ENCODE data around the gene SSR4. TPM values are rescaled to one million over a fixed set of nuclear protein-coding genes. Genes with fewer than 3 reads are reported as not detected.

SSR4 gene
- total RNA-seq, 2 donors from 2014 or later: 219 to 238 TPM

GRCh38 chrX:153803211-153804099, 9.0 kb downstream of the SSR4 start:
- DNase-seq (ENCODE audit: low spot score): no peak
- Histone ChIP-seq H3K4me3 (no peak overlapping the region), H3K36me3 (no peaks in the 10 kb centered on the region), H3K4me1 (no peaks in the 10 kb centered on the region), H3K9me3 (no peaks in the 10 kb centered on the region), H3K27me3 (no peaks in the 10 kb centered on the region), H3K27ac (no peak overlapping the region)
- TF ChIP-seq, protein P1, sequence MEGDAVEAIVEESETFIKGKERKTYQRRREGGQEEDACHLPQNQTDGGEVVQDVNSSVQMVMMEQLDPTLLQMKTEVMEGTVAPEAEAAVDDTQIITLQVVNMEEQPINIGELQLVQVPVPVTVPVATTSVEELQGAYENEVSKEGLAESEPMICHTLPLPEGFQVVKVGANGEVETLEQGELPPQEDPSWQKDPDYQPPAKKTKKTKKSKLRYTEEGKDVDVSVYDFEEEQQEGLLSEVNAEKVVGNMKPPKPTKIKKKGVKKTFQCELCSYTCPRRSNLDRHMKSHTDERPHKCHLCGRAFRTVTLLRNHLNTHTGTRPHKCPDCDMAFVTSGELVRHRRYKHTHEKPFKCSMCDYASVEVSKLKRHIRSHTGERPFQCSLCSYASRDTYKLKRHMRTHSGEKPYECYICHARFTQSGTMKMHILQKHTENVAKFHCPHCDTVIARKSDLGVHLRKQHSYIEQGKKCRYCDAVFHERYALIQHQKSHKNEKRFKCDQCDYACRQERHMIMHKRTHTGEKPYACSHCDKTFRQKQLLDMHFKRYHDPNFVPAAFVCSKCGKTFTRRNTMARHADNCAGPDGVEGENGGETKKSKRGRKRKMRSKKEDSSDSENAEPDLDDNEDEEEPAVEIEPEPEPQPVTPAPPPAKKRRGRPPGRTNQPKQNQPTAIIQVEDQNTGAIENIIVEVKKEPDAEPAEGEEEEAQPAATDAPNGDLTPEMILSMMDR (IDR thresholded peaks at IDR 0.05): no peak

DNA sequence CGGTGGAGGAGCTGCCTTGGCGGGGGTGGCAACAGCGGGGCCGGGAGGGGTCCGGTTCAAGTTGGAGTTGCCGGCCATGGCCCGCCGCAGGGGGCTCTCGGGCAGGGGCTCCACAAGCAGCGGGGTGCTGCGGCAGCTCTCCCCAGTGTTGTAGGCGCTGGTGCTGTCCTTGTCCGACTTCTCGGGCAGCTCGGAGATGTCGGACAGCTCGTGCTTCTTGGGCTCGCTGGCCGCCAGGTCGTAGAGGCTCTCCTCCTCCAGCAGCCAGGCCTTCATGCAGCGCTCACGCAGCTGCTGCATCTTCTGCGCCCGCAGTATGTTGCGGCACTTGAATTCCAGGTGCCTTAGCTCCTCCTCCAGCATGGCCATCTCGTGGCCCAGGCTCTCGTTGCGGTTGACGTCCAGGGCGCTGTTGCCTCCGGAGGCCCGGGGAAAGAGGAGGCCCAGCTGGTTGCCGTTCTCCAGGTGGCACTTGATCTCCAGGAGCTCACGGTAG, 9.7 kb downstream of the SSR4 start:
- TF ChIP-seq, protein P1 (IDR thresholded peaks at IDR 0.05): no peak
- H3K4me1 ChIP-seq: no peaks in the 10 kb centered on the region
- H3K9me3 ChIP-seq: no peaks in the 10 kb centered on the region
- no peaks in the 10 kb centered on the region for H3K27me3 ChIP-seq
- no peak overlapping the region for H3K27ac ChIP-seq
- no peaks in the 10 kb centered on the region for H3K36me3 ChIP-seq
- H3K4me3 ChIP-seq: no peak overlapping the region
- DNase-seq (ENCODE audit: low spot score): no peak

- DNase-seq (ENCODE audit: low spot score): no peak
- TF ChIP-seq, protein P1 (IDR thresholded peaks at IDR 0.05): no peak
These were observed 10.2 kb downstream of the SSR4 start for GRCh38 chrX:153804621-153805020.

DNA sequence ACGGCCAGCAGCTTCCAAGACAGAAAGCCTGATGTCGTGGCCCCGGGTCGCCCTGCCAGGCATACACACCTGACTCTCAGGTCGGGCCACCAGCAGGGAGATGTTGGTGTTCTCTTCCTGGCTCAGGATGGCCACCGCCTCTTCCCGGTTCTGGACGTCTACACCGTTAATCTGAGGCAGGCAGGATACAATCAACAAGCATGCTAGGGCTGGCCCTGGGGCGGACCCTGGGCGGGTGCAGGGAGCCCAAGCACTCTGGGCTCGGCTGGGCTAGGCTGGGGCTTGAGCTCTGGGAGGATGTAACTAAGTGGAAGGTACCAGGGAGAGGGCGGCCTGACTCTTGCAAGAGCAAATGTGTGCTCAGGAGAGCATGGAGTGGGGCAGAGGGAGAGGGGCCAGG, 11.0 kb downstream of the SSR4 start:
- H3K27ac ChIP-seq: no peak overlapping the region
- H3K9me3 ChIP-seq: no peaks in the 10 kb centered on the region
- H3K27me3 ChIP-seq: no peaks in the 10 kb centered on the region
- H3K36me3 ChIP-seq: no peaks in the 10 kb centered on the region
- H3K4me1 ChIP-seq: no peaks in the 10 kb centered on the region
- no peak overlapping the region for H3K4me3 ChIP-seq
- TF ChIP-seq, protein P1 (IDR thresholded peaks at IDR 0.05): no peak
- DNase-seq (ENCODE audit: low spot score): no peak

More at GRCh38 chrX:153804621-153805020, 10.2 kb downstream of the SSR4 start:
- H3K4me1 ChIP-seq: no peaks in the 10 kb centered on the region
- H3K4me3 ChIP-seq: no peak overlapping the region
- no peak overlapping the region for H3K27ac ChIP-seq
- H3K27me3 ChIP-seq: no peaks in the 10 kb centered on the region
- H3K36me3 ChIP-seq: no peaks in the 10 kb centered on the region
- no peaks in the 10 kb centered on the region for H3K9me3 ChIP-seq

DNA sequence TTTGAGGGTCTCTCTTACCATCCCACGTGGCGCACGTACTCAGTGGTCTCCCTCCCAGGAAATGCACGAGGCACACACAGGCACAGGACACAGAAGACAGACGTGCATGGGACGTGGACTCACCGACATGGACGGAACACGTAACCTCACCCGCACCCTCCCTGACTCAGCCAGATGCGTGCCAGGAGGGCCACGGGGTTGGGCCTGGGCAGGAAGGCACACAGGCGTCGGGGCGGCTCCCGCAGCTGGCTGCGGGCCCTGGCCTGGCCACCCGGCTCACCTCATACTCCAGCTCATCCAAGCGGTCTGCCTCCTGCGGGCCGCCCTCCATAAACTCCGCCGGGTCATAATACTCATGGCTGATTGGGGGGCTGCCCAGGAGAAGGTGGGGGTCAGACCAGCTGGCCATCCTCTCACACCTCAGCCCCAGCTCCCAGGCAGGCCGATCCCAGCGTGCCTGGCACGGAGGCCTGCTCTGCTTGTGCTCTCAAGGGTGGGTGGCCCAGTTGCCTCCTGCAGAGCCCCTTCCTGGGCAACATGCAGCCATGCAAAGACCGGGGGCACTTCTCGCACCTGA, 12.6 kb downstream of the SSR4 start:
- no peak overlapping the region for H3K27ac ChIP-seq
- no peaks in the 10 kb centered on the region for H3K4me1 ChIP-seq
- H3K27me3 ChIP-seq: no peaks in the 10 kb centered on the region
- TF ChIP-seq, protein P1 (IDR thresholded peaks at IDR 0.05): no peak
- no peaks in the 10 kb centered on the region for H3K9me3 ChIP-seq
- H3K36me3 ChIP-seq: no peaks in the 10 kb centered on the region
- no peak for DNase-seq (ENCODE audit: low spot score)
- no peak overlapping the region for H3K4me3 ChIP-seq

Data from right atrium auricular region (tissue), 2 donors.